HG03575 (cell line): Measurements from ENCODE around the gene JAKMIP3.
"Not testable (repeated sequence)": the region's sequence is repeated elsewhere in the genome, so short reads cannot be mapped to it uniquely, and the experiment has no call there.

Experiments used
- ATAC-seq: cut with Tn5 transposase; IDR thresholded peaks from one replicate; pipeline ENCODE4 v1.9.1; 2021; ENCODE audit not compliant: unreplicated experiment, insufficient number of reproducible peaks, low FRiP score; ENCODE audit errors: extremely low read depth

JAKMIP3 gene

DNA sequence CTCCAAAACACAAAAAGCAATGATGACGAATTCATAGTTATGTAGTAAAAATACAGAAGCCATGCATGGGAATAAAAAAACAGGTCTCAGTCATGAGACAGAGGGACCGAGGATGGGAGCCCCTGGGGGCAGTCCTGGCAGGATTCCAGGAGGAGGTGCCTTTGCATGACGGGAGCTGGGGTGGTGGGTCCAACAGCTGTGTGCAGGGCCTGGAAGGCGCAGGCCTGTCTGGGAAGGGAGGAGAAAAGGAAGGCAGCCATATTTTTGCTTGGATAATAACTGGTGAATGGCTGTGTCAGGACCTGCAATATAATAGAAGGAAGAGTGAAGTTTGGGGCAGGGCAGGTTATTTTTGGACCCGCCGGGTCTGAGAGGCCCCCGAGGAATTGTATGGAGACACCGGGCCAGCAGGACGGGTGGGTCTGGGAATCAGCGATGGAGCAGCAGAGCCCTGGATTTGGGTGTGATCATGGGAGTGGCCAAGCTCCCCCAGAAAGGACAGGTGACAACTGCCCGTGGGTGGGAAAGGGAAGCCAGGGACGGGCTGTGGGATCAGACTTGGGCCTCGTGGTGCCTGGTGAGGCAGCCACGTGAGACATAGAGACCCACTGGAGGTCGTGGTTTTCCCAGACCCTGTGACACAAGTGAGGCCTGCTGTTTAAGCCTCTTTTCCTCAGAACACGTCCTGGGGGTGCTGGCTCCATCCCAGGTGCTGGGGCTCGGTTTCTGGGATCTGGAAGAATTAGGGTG is 2.9 kb upstream of the JAKMIP3 start:
- no peak for ATAC-seq

DNA sequence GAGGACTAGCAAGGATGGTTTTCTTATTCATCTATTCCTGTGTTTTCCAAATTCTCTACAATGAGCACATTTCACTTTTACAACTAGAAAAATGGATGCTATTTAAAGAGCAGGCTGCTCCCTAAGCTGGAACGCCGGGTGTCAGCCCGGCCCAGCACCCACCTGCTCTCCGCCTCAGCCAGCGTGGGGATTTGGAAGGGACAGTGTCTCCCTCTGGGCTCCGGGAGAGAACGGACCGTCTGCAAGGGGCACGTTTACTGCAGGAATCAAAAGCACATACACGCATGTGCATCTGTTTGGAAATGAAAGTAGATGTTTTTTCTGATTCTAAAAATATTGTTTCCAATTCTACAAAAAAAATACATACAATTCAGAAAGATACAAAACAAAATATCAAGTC is 2.3 kb upstream of the JAKMIP3 start:
- ATAC-seq: no peak

DNA sequence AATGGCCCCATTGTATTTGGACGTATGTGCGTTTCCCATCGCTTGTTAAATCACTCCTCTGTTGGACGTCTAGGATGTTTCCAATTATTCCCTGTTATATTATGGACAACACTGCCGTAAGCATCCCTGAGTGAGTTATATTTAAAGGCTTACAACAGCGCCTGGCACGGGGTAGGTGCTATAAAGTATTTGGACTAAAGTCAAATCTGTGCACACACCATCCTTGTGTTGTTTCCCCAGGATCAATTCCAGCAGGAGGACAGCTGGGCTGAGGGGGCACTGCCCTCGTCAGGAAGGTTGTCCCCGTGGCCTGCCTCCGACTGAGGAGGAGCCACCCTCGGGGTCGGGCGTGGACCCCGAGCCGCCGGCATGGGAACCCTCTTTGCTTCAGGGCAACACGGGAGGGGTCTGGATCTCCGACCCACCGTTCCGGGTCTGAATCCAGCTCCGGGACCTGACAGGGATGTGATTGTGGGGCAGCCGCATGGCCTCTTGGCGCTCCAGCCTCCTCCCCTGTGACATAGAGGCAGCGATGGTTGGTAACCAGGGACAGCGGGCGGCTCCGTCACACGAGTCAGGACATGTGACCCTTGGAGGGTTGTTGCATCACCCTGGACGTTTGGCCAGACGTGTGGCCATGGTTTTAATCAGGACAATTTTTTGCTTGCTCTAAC is 1.5 kb upstream of the JAKMIP3 start:
- ATAC-seq: no peak

DNA sequence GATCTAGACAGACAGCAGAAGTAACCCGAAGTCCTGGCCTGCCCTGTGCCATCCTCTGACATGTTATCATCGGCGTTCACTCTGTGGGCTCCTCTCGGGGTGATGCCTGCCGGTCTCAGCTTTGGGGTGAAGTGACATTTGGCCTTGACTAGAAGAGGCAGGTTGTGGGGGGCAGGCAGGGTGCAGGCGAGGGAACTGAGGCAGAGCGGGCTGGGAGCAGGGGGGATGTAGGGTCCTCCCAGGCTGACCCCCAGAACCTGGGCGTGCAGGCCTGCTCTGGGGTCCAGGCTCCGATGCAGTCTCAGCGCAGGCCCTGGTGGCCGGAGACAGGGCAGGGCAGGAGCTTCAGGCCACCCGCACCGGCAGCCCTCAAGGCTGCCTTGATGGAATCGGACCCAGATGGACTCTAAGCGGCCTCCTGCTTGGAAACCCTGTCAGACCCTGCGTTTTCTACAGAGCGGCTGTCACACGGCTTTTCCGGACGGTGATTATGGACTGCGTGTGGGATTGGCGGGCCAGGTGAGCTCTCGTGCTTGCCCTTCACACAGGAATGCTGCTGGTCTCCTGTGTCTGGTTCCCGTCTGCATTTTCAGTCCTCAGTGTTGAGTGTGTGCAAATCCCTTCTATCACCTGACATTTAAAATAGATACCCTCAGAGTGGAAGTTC is 842 bp upstream of the JAKMIP3 start:
- ATAC-seq: no peak

DNA sequence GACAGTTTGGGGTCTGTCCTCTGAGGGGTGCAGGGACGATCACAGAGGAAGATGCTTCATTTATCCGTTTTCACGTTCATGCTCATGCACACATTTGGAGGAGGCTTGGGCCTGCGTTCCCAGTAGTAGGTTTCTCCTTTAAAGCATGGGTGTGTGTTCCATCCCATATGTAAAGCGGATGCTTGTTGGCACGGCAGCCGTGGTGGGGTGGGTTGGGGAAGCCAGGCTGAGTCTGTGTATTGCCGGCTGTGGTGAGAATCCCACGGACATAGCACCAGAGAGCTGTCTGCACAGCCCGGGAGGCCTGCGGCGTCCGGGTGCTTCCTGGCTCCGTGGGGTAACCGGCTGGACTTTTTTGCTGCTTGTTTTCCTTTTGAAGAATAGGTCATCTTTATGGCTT is 440 bp downstream of the JAKMIP3 start:
- no peak for ATAC-seq

DNA sequence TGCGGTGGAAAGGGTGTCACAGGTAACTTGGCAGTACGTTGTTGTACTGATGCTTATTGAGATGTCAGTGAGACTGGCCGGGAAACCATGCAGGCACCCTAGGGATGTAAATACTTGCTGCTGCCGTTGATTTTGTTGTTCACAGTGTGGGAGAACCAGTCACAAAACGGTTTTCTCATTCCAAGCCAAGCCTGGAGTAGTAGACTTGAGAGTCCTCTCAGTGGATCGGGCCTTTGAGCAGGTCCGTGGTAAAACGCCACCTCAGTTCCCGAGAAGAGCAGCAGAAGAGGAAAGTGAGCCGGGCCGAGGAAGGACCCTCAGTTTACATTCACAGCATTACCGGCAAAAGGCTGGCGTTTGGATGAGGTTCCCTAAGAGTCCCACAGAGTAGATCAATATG is 1.1 kb downstream of the JAKMIP3 start:
- ATAC-seq: no peak

DNA sequence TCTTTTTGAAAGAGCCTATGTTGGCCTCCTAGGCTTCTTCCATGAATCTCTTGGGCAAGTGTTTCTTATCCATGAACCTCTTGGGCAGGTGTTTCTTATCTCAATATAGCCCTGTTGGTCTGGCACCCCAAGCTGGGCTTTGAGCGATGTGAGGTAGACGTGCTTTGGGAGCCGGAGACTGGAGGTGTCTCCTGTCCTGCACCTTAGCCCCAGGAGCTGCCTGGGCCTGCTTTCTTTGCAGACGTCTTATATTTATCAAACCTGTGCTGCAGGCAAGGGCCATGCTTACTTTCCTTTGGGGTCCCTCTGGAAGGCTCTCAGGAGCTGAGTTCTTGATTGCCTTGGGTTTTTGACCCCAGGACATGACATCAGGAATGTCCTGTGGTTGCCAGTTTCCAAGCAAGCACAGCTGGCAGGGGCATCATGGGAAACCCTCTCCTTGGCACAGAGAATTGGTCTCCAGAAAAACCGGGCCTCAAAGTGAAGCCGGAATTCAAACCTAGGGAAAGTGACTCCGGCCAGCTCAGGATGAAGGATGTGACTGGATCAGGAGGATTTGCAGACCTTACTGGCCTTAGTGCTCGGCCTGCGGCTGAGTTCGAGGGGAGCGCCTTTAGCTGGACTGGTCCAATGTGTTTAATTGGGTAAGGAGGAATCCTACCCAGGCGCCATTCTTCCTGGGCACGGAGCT is 2.8 kb downstream of the JAKMIP3 start:
- ATAC-seq: no peak

DNA sequence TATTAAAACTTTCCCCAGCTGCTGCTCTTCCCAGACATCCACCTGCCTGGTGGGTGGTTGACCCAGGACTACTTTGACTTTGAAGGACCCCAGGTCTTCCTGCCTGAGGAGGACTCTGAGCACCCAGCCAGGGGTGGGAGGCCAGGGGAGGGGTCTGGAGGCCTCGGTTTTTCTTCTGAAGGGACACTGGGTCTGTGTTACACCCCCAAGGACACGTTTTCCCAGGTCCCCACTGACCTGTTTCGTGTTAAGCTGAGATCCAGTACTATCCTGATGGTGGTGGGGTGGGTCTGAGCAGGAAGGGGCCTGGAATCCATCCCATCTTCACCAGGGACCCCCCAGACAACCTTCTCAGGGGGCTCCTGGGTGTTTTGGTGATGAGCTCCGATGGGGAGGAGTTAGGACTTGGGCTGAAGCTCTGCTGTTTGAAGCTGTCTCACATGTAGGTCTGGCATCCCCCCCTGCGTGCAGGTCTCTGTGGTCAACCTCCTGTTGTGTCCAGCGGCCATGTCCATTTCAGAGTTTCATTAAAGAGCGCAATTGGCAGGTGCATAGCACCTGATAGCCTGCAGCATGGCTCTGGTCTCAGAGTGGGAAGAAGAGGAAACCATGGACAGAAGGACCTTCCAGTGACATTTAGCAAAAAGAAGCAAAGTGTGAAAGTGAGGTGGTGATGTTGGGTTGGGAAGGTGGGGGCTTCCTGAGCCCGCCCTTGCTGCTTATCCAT is 3.5 kb downstream of the JAKMIP3 start:
- no peak for ATAC-seq

DNA sequence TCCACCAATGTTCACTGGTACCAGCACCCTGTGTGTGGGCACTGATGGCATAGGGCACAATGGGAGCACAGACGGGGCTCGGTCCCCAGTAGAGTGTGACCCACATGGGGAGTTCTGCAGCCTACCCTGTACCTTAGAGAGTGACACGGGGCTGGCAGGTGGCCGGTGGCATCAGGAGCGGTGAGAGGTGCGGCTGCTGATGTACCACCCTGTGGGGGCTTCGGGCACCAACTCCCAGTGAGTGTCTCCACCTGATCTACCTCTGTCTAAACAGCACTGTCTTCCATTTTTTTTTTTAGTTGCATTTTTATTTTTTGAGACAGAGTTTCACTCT is 4.1 kb downstream of the JAKMIP3 start:
- ATAC-seq: no peak

DNA sequence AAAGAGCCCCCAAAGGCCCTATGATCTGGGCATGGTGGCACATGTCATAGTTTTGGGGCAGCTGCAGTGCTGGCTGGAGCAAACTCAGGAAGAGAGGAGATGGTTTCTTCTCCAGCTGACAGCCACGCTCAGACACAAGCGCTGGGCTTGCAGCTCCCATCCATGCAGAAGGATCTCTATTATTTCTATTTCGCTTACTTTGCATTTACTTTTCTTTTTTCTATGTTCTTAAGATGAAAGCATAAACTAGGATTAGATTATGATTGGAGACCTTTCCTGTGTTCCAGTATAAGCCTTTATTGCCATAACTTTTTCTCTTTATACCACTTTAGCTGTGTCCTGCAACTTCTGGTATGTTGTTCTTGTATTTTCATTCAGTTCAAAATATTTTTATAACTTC is 5.0 kb downstream of the JAKMIP3 start:
- ATAC-seq: no peak

DNA sequence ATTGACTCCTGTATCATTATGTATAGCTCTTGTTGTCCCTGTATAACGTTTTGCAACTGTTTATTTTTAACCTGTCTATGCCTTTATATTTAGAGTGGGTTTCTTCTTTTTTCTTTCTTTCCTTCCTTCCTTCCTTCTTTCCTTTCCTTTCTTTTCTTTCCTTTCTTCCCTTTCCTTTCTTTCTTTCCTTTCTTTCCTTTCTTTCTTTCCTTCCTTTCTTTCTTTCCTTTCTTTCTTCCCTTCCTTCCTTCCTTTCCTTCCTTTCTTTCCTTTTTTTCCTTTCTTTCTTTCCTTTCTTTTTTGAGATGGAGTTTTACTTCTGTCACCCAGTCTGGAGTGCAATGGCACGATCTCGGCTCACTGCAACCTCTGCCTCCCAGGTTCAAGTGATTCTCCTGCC is 5.9 kb downstream of the JAKMIP3 start:
- ATAC-seq: no peak

DNA sequence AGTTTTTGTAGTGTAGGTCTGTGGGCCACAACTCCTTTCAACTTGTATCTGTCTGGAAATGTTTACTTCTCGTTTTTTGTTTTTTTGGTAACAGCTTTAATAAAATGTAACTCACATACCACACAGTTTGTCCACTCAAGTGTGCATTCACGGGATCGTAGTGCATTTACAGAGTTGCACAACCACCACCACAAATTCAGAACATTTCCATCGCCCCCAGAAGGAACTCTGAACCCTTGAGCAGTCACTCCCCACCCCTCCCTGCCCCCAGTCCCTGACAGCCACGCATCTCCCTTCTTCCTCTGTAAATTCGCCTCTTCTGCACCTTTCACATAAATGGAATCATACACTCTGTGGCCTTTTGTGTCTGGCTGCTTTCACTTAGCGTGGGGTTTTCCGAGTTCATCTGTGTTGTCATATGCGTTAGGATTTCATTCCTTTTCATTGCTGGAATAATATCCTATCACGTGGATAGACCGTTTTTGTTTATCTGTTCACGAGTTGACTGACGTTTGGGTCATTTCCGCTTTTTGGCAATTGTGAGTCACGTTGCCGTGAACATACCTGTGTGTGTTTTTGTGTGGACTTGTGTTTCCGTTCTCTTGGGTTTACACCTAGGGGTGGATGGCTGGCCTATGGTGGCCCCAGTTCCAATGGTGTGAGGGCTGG is 10.3 kb downstream of the JAKMIP3 start:
- ATAC-seq: no peak

DNA sequence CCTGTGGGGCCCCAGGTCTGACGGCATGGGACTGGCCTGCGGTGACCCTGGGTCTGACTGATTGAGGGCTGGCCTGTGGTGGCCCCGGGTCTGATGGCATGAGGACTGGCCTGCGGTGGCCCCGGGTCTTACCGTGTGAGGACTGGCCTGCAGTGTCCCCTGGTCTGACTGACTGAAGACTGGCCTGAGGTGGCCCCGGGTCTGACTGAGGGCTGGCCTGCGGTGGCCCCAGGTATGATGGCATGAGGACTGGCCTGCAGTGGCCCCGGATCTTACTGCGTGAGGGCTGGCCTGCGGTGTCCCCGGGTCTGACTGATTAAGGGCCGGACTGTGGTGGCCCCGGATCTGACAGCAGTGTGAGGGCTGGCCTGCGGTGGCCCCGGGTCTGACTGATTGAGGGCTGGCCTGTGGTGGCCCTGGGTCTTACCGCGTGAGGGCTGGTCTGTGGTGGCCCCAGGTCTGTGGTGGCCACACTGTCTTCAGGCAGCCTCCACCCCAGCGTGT is 10.9 kb downstream of the JAKMIP3 start:
- no peak for ATAC-seq

DNA sequence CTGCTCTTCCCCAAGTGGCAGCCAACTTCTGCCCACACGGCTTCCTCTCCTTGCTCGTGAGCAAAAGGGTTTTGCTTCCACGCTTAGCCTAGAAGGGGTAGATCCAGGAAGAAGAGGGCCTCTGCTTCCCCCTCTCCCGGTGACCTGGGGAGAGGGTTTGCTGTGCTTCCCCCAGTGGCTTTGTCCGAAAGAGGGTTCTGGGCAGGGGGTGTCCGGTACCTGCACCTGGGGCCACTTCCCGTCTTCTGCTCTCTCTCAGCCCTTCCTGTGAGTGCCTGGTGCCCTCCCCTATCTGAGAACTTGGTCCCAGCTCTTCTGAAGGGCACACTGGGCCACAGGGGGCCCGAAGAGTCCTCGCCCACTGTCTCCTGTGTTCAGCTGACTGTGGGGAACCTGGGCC is 11.3 kb downstream of the JAKMIP3 start:
- no peak for ATAC-seq

DNA sequence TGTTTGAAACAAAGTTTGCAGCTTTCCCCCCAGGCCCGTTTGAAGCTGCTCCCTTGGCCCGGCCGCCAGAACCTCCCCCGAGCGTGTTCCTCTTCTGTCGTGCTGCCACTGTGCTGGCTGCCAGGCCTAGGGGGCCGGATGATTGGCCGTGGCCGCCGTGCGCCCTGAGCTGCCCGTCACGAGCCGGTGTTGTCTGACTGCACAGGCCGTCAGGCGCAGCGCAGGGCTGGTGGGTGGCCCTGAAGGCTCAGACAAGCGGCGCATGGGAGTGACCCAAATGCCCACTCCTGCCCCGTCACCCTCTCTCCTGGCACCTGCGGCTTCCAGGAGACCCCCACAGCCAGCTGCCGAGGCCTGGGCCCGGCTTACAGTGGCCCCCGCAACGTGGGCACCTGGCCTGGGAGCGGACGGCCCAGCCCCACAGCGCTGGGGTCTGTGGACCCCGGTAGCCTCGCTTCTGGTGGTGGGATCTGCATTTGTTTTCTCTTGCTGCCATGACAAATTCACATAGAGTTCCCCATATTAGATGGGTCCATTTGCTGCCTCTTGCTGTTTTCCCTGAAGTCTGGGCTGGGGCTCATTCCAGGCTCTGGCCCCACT is 13.1 kb downstream of the JAKMIP3 start:
- no peak for ATAC-seq

DNA sequence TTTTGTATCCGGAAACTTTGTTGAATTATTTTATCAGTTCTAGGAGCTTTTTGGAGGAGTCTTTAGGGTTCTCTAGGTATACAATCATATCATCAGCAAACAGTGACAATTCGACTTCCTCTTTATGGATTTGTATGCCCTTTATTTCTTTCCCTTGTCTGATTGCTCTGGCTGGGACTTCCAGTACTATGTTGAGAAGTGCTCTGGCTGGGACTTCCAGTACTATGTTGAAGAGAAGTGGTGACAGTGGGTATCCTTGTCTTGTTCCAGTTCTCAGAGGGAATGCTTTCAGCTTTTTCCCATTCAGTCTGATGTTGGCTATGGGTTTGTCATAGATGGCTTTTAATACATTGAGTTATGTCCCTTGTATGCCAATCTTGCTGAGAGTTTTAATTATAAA is 18.6 kb downstream of the JAKMIP3 start:
- ATAC-seq: not testable (repeated sequence)

DNA sequence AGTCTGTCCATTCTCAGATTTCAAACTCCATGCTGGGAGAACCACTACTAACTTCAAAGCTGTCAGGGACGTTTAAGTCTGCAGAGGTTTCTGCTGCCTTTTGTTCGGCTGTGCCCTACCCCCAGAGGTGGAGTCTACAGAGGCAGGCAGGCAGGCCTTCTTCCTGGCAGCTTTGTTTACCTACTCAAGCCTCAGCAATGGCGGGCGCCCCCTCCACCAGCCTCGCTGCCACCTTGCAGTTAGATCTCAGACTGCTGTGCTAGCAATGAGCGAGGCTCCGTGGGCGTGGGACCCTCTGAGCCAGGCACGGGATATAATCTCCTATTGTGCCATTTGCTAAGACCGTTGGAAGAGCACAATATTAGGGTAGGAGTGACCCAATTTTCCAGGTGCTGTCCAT is 27.5 kb downstream of the JAKMIP3 start:
- not testable (repeated sequence) for ATAC-seq

DNA sequence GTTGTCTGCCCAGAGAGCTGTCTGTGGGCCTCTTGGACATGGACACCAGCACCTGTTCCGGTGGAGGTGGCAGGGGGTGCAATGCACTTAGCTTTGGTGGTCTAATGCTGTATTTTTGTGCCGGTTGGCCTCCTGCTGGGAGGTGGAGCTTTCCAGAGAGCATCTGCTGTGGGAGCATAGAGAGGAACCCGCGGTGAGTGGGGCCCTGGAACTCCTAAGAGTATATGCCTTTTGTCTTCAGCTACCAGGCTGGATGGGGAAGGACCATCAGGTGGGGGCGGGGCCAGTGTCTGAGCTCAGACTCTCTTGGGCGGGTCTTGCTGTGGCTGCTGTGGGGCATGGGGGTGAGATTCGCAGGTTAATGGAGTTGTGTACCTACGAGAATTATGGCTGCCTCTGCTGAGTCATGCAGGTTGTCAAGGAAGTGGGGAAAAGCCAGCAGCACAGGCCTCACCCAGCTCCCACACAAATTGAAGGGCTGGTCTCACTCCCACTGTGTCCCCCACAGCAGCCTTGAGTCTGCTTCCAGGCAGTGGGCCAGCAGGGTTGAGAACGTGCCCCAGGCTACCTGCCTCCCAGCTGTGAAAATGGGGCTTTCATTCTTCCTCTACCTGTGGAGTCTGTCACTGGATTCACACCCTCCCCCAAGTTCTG is 29.0 kb downstream of the JAKMIP3 start:
- no peak for ATAC-seq
